HEK293 (cell line): ENCODE measurements around the gene ST6GALNAC1.
A peak's percentile ranks its signal among the peaks of the same experiment; 100 is the strongest.

ENCODE experiments used
- AEBP2 ChIP-seq: fragments of 450-650 bp; formaldehyde crosslinking; IDR thresholded peaks from 2 replicates; pipeline ENCODE4 v1.5.1; 2016; ENCODE audit warnings: missing biosample characterization, missing genetic modification characterization, borderline replicate concordance
- GLI4 ChIP-seq: fragments of 450-650 bp; formaldehyde crosslinking; IDR thresholded peaks from 2 replicates; pipeline ENCODE4 v1.5.1; 2016; ENCODE audit warnings: missing biosample characterization, missing genetic modification characterization
- GLIS1 ChIP-seq: fragments of 450-650 bp; formaldehyde crosslinking; IDR thresholded peaks from 2 replicates; pipeline ENCODE4 v1.5.1; 2016; ENCODE audit warnings: missing biosample characterization, missing genetic modification characterization
- HOXD13 ChIP-seq: sonication (generic); formaldehyde crosslinking; IDR thresholded peaks from 2 replicates; pipeline ENCODE4 v1.8.0; 2022; ENCODE audit warnings: missing genetic modification reagents, borderline replicate concordance
- IKZF3 ChIP-seq: fragments of 450-650 bp; IDR thresholded peaks from 2 replicates; pipeline ENCODE4 v1.5.0; 2018; ENCODE audit warnings: missing biosample characterization, mild to moderate bottlenecking, missing genetic modification characterization, moderate library complexity
- KLF9 ChIP-seq: fragments of 450-650 bp; formaldehyde crosslinking; IDR thresholded peaks from 2 replicates; pipeline ENCODE4 v1.5.1; 2016; ENCODE audit warnings: missing biosample characterization, missing genetic modification characterization, low read depth
- OSR2 ChIP-seq: fragments of 450-650 bp; formaldehyde crosslinking; IDR thresholded peaks from 2 replicates; pipeline ENCODE4 v1.5.1; 2016; ENCODE audit warnings: missing biosample characterization, missing genetic modification characterization
- PRDM1 ChIP-seq: fragments of 450-650 bp; formaldehyde crosslinking; IDR thresholded peaks from 2 replicates; pipeline ENCODE4; 2016; ENCODE audit warnings: missing biosample characterization, missing genetic modification characterization
- PRDM4 ChIP-seq: fragments of 450-650 bp; formaldehyde crosslinking; IDR thresholded peaks from 2 replicates; pipeline ENCODE4 v1.5.1; 2017; ENCODE audit warnings: missing biosample characterization, missing genetic modification characterization
- SP7 ChIP-seq: fragments of 450-650 bp; formaldehyde crosslinking; IDR thresholded peaks from 2 replicates; pipeline ENCODE4 v1.5.1; 2016; ENCODE audit warnings: missing biosample characterization, missing genetic modification characterization
- YY1 ChIP-seq: fragments of 450-650 bp; formaldehyde crosslinking; IDR thresholded peaks from 2 replicates; pipeline ENCODE4 v1.5.1; 2018; ENCODE audit warnings: missing biosample characterization, missing genetic modification characterization
- ZNF10 ChIP-seq: fragments of 450-650 bp; formaldehyde crosslinking; IDR thresholded peaks from 2 replicates; pipeline ENCODE4 v1.5.1; 2017; ENCODE audit warnings: missing biosample characterization, missing genetic modification characterization
- ZNF132 ChIP-seq: fragments of 450-650 bp; formaldehyde crosslinking; IDR thresholded peaks from 2 replicates; pipeline ENCODE4 v1.5.1; 2017; ENCODE audit warnings: missing biosample characterization, missing genetic modification characterization, borderline replicate concordance
- ZNF175 ChIP-seq: fragments of 450-650 bp; formaldehyde crosslinking; IDR thresholded peaks from 2 replicates; pipeline ENCODE4 v1.5.1; 2016; ENCODE audit warnings: missing biosample characterization, missing genetic modification characterization
- ZNF184 ChIP-seq: fragments of 450-650 bp; IDR thresholded peaks from 2 replicates; pipeline ENCODE4 v1.5.1; 2018; ENCODE audit warnings: missing biosample characterization, mild to moderate bottlenecking, missing genetic modification characterization
- ZNF19 ChIP-seq: fragments of 450-650 bp; formaldehyde crosslinking; IDR thresholded peaks from 2 replicates; pipeline ENCODE4; 2016; ENCODE audit warnings: missing biosample characterization, missing genetic modification characterization, low read depth
- ZNF214 ChIP-seq: fragments of 450-650 bp; formaldehyde crosslinking; IDR thresholded peaks from 2 replicates; pipeline ENCODE4 v1.5.1; 2017; ENCODE audit warnings: missing biosample characterization, mild to moderate bottlenecking, missing genetic modification characterization, borderline replicate concordance
- ZNF223 ChIP-seq: fragments of 450-650 bp; formaldehyde crosslinking; IDR thresholded peaks from 2 replicates; pipeline ENCODE4 v1.5.1; 2016; ENCODE audit warnings: missing biosample characterization, missing genetic modification characterization
- ZNF26 ChIP-seq: fragments of 450-650 bp; formaldehyde crosslinking; IDR thresholded peaks from 2 replicates; pipeline ENCODE4 v1.5.1; 2016; ENCODE audit warnings: missing biosample characterization, missing genetic modification characterization
- ZNF266 ChIP-seq: fragments of 450-650 bp; formaldehyde crosslinking; IDR thresholded peaks from 2 replicates; pipeline ENCODE4 v1.5.1; 2016; ENCODE audit warnings: missing biosample characterization, missing genetic modification characterization, low read depth
- ZNF280D ChIP-seq: fragments of 450-650 bp; formaldehyde crosslinking; IDR thresholded peaks from 2 replicates; pipeline ENCODE4 v1.5.1; 2016; ENCODE audit warnings: missing biosample characterization, missing genetic modification characterization
- ZNF513 ChIP-seq: fragments of 450-650 bp; IDR thresholded peaks from 2 replicates; pipeline ENCODE4 v1.5.1; 2018; ENCODE audit warnings: missing biosample characterization, missing genetic modification characterization
- ZNF529 ChIP-seq: fragments of 450-650 bp; formaldehyde crosslinking; IDR thresholded peaks from 2 replicates; pipeline ENCODE4 v1.5.1; 2017; ENCODE audit warnings: missing genetic modification characterization, missing biosample characterization; ENCODE audit not compliant: insufficient replicate concordance
- ZNF530 ChIP-seq: fragments of 450-650 bp; formaldehyde crosslinking; IDR thresholded peaks from 2 replicates; pipeline ENCODE4 v1.5.1; 2016; ENCODE audit warnings: low read depth, missing biosample characterization, missing genetic modification characterization
- ZNF560 ChIP-seq: fragments of 450-650 bp; formaldehyde crosslinking; IDR thresholded peaks from 2 replicates; pipeline ENCODE4 v1.5.1; 2017; ENCODE audit warnings: missing biosample characterization, missing genetic modification characterization, borderline replicate concordance
- ZNF585B ChIP-seq: fragments of 450-650 bp; formaldehyde crosslinking; IDR thresholded peaks from 2 replicates; pipeline ENCODE4 v1.5.1; 2016; ENCODE audit warnings: missing biosample characterization, missing genetic modification characterization
- ZNF658 ChIP-seq: fragments of 450-650 bp; formaldehyde crosslinking; IDR thresholded peaks from 2 replicates; pipeline ENCODE4; 2016; ENCODE audit warnings: missing biosample characterization, missing genetic modification characterization
- ZNF704 ChIP-seq: fragments of 450-650 bp; formaldehyde crosslinking; IDR thresholded peaks from 2 replicates; pipeline ENCODE4 v1.5.1; 2016; ENCODE audit warnings: missing biosample characterization, missing genetic modification characterization
- ZXDB ChIP-seq: fragments of 450-650 bp; formaldehyde crosslinking; IDR thresholded peaks from 2 replicates; pipeline ENCODE4 v1.5.1; 2016; ENCODE audit warnings: missing biosample characterization, missing genetic modification characterization

Gene ST6GALNAC1

GRCh38 chr17:76659928-76660655 lies 16.5 kb upstream of the ST6GALNAC1 start (continued):
- TF ChIP-seq PRDM4 (peak; percentile 70), ZNF132 (no peak), ZNF704 (no peak), GLI4 (tag by site-specific recombination) (no peak), KLF9 (tag by site-specific recombination) (peak; percentile 32; the same call in 1 of the 2 replicates), AEBP2 (no peak), OSR2 (tag by site-specific recombination) (peak; percentile 73), ZNF19 (tag by site-specific recombination) (peak; percentile 64; the same call in 1 of the 2 replicates), HOXD13 (CRISPR knock-in tag) (no peak), ZXDB (peak; percentile 60), YY1 (0 out of 2 replicates have a peak, but pooled peaks have one; percentile 37), ZNF280D (tag by site-specific recombination) (no peak), ZNF214 (tag by site-specific recombination) (no peak), ZNF175 (tag by site-specific recombination) (no peak), SP7 (tag by site-specific recombination) (peak; percentile 100), PRDM1 (tag by site-specific recombination) (no peak), ZNF26 (tag by site-specific recombination) (no peak), IKZF3 (no peak), ZNF223 (no peak), ZNF513 (no peak), ZNF560 (tag by site-specific recombination) (no peak), ZNF530 (tag by site-specific recombination) (no peak), ZNF184 (tag by site-specific recombination) (0 out of 2 replicates have a peak, but pooled peaks have one; percentile 57), GLIS1 (tag by site-specific recombination) (peak; percentile 38; the same call in 1 of the 2 replicates), ZNF529 (tag by site-specific recombination) (no peak), ZNF10 (tag by site-specific recombination) (0 out of 2 replicates have a peak, but pooled peaks have one; percentile 34), ZNF266 (tag by site-specific recombination) (no peak), ZNF585B (tag by site-specific recombination) (no peak), ZNF658 (tag by site-specific recombination) (no peak)
